Type B pancreatic cell (in vitro differentiated cells): ENCODE measurements around the gene FKBP5. TPM values are rescaled to one million over a fixed set of nuclear protein-coding genes. Genes with fewer than 3 reads are reported as not detected.

Experiments
- microRNA-seq: library from miRNA; unstranded; fragments of <30 nt; microRNA quantifications from one replicate; pipeline ENCODE4, GENCODE V29; 2020
- total RNA-seq: library from RNA; stranded (reverse); gene quantifications from 2 replicates; pipeline ENCODE4 v1.2.1, GENCODE V29; 2021; ENCODE audit warnings: low replicate concordance

Gene FKBP5
- total RNA-seq, 1 donor from 2014 or later: 12.5 TPM

Small RNA genes lying within 50 kb of the gene (microRNA-seq; reads per million reads assigned to microRNA genes)
- not detected for gene MIR5690

Other genes starting within 250 kb of the FKBP5 start
- 11.6 and 12.8 TPM in 2 replicates for gene FANCE, start 236.6 kb downstream of the FKBP5 start, total RNA-seq
- 1,788 and 1,808 TPM in 2 replicates for gene RPL10A, start 220.5 kb downstream of the FKBP5 start, total RNA-seq
- gene TEAD3, start 191.8 kb downstream of the FKBP5 start, total RNA-seq: 49.8 and 109 TPM in 2 replicates
- 0.14 TPM in 1 of 2 replicates, not detected in the other for gene TULP1, start 176.0 kb downstream of the FKBP5 start, total RNA-seq
- 0.26 and 1.8 TPM in 2 replicates for gene ARMC12, start 48.1 kb upstream of the FKBP5 start, total RNA-seq
- gene CLPSL2, start 87.7 kb upstream of the FKBP5 start, total RNA-seq: not detected in 2 replicates
- gene CLPSL1, start 92.1 kb upstream of the FKBP5 start, total RNA-seq: not detected in 2 replicates
- gene CLPS, start 108.4 kb upstream of the FKBP5 start, total RNA-seq: 1.8 TPM in 1 of 2 replicates, not detected in the other
- not detected in 2 replicates for gene LHFPL5, start 116.4 kb upstream of the FKBP5 start, total RNA-seq
- gene SRPK1, start 232.2 kb upstream of the FKBP5 start, total RNA-seq: 69.7 and 73.8 TPM in 2 replicates